Naive thymus-derived CD4-positive, alpha-beta T cell (primary cell): ENCODE measurements around the gene DOK1. TPM values are rescaled to one million over a fixed set of nuclear protein-coding genes. Genes with fewer than 3 reads are reported as not detected.

Experiments
- ATAC-seq: fragments of 150-1000 bp; cut with Tn5 transposase; 2 replicates; pipeline ENCODE4 v1.10.0; 2021; ENCODE audit warnings: mild to moderate bottlenecking, moderate library complexity
- CTCF ChIA-PET: fragments of 350-600 bp; sonication (Branson Sonifier 250); formaldehyde crosslinking; loops from one replicate; lab custom pipeline; 2021; ENCODE audit warnings: antibody characterized with exemption; lab: Charles Lee
- POLR2A ChIA-PET: fragments of 350-600 bp; sonication (Branson Sonifier 250); formaldehyde crosslinking; loops from one replicate; lab custom pipeline; 2021; ENCODE audit warnings: antibody characterized with exemption, inconsistent platforms; lab: Charles Lee
- DNase-seq, 9 donors: peaks; one replicate each; pipeline versions ENCODE4 v3.0.0 to v3.0.0-alpha.2; 2020 to 2022; ENCODE audit warnings: mixed read lengths in 1 of 9
- H3K27ac ChIP-seq: one replicate; pipeline ENCODE4 v1.7.0; 2013; ENCODE audit warnings: mild to moderate bottlenecking, low read depth, low read length, moderate library complexity
- H3K27me3 ChIP-seq, 2 donors: one replicate each; pipeline ENCODE4 v1.7.0; 2013; ENCODE audit warnings: low read length in 2 of 2, mild to moderate bottlenecking in 2 of 2, moderate library complexity in 2 of 2; ENCODE audit not compliant: control insufficient read depth in 2 of 2, insufficient read depth in 2 of 2
- H3K36me3 ChIP-seq, 3 experiments: 1 replicate in 2 of 3; 2 replicates in 1 of 3; pipeline ENCODE4 v1.7.0; 2013; ENCODE audit warnings: low read length in 3 of 3, mild to moderate bottlenecking in 3 of 3, moderate library complexity in 1 of 3; ENCODE audit not compliant: insufficient read depth in 3 of 3, control insufficient read depth in 2 of 3
- H3K4me1 ChIP-seq, 2 donors: one replicate each; pipeline ENCODE4 v1.7.0; 2013; ENCODE audit warnings: low read length in 2 of 2, mild to moderate bottlenecking in 2 of 2, moderate library complexity in 1 of 2; ENCODE audit not compliant: control insufficient read depth in 2 of 2, insufficient read depth in 2 of 2
- H3K4me3 ChIP-seq: 2 replicates; pipeline ENCODE4 v1.7.0; 2013; ENCODE audit warnings: mild to moderate bottlenecking, low read length
- H3K9me3 ChIP-seq, 3 experiments: 1 replicate in 2 of 3; 2 replicates in 1 of 3; pipeline ENCODE4 v1.7.0; 2013; ENCODE audit warnings: low read length in 3 of 3; ENCODE audit not compliant: control insufficient read depth in 2 of 3
- H3K27ac Mint-ChIP-seq, 9 donors: one replicate each; pipeline ENCODE4 v1.8.0; 2020 to 2022; ENCODE audit warnings: mixed read lengths in 9 of 9, mild to moderate bottlenecking in 8 of 9, moderate library complexity in 5 of 9, inconsistent platforms in 2 of 9
- H3K27me3 Mint-ChIP-seq, 5 donors: one replicate each; pipeline ENCODE4 v1.8.0; 2021 to 2022; ENCODE audit warnings: mixed read lengths in 5 of 5, mild to moderate bottlenecking in 1 of 5
- H3K36me3 Mint-ChIP-seq, 5 donors: one replicate each; pipeline ENCODE4 v1.8.0; 2020 to 2022; ENCODE audit warnings: mixed read lengths in 5 of 5, mild to moderate bottlenecking in 3 of 5, inconsistent platforms in 1 of 5
- H3K4me1 Mint-ChIP-seq, 7 donors: one replicate each; pipeline ENCODE4 v1.8.0; 2020 to 2022; ENCODE audit warnings: mixed read lengths in 7 of 7, mild to moderate bottlenecking in 3 of 7, inconsistent platforms in 1 of 7
- H3K4me3 Mint-ChIP-seq, 10 donors: one replicate each; pipeline ENCODE4 v1.8.0; 2020 to 2022; ENCODE audit warnings: mild to moderate bottlenecking in 10 of 10, mixed read lengths in 10 of 10, moderate library complexity in 6 of 10, inconsistent platforms in 2 of 10
- H3K9me3 Mint-ChIP-seq, 11 donors: one replicate each; pipeline ENCODE4 v1.8.0; 2020 to 2022; ENCODE audit warnings: mixed read lengths in 11 of 11, mild to moderate bottlenecking in 4 of 11, inconsistent platforms in 1 of 11, moderate library complexity in 1 of 11
- intact Hi-C, 2 donors: fragments of 100-400 bp; cut with micrococcal nuclease; formaldehyde crosslinking; loops; one replicate each; pipeline ENCODE4 v1.15.1; 2023
- polyA plus RNA-seq, 2 donors: library from polyadenylated mRNA; unstranded; fragments of 300-500 nt; fragmentation: Illumina TruSeq; gene quantifications; one replicate each; pipeline ENCODE4 v1.2.3, GENCODE V29; 2021
- total RNA-seq, 6 experiments: library from RNA in 5 of 6; stranded (reverse) in 5 of 6; gene quantifications; 1 replicate in 5 of 6; 2 replicates in 1 of 6; pipeline ENCODE4 v1.2.3 and lab custom pipeline; 2021 to 2026

Gene DOK1
- total and polyA plus RNA-seq, 7 experiments from 2014 or later, result 7.0 to 39.5 (median 24.2) TPM

GRCh38 chr2:74552914-74553811 is 1.4 kb upstream of the DOK1 start:
- intact Hi-C loops, result loop anchor here (5.0 to 10.0 kb wide), 2 partner anchors 99 to 1168 kb away; partner anchors contain the start of genes ALMS1 (in 1 of the 2) and SEMA4F (in 1 of the 2)
- H3K36me3 ChIP-seq, result peaks cover 0 to 3% (median 0%) of the 10 kb centered on the region in 3 experiments
- no peak for DNase-seq

DNA sequence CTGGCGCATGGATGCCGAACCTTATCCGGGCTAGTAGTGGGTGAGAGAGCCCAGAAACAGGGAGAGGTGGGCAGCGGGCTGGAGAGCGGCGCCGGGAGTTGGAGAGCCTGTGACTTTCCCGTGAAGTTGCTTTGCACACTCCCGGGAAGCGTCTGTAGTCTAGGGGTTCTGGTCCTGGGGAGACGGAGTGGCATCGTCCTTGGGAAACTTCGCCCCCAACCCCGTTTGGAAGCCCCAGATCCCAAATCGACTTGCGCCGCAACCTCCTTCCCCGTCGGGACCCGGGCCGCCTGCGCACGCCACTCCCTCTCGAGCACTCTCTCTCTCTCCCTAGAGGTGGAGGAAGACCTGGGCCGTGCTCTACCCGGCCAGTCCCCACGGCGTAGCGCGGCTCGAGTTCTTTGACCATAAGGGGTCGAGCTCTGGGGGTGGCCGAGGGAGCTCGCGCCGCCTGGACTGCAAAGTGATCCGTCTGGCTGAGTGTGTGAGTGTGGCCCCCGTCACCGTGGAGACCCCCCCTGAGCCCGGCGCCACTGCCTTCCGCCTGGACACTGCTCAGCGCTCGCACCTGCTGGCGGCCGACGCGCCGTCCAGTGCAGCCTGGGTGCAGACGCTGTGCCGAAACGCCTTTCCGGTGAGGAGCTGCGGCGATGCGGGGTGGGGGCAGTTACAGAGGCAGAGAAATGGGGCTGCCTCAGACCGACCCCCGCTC is 456 bp downstream of the DOK1 start:
- H3K4me3 Mint-ChIP-seq, result peak overlapping the region; percentile 85 to 96 (median 92)
- peak in 5 of 9 donors; percentile 29 to 60 (median 37) for DNase-seq
- CTCF ChIA-PET, result no interaction called here
- peaks cover 9 to 32% (median 16%) of the 10 kb centered on the region in 7 donors for H3K4me1 Mint-ChIP-seq
- no peaks in the 10 kb centered on the region for H3K9me3 Mint-ChIP-seq
- POLR2A ChIA-PET, result interaction anchor here (0.6 to 1.2 kb wide), 6 partner anchors 12 to 376 kb away, joined by 3 to 4 read pairs (median 3); partner anchors contain the start of genes AUP1, HTRA2 and MOB1A
- ATAC-seq, result peak; percentile 62
- peak overlapping the region; percentile 70 for H3K4me3 ChIP-seq
- peaks cover 12 to 20% (median 18%) of the 10 kb centered on the region in 5 donors for H3K27me3 Mint-ChIP-seq
- H3K9me3 ChIP-seq, result no peaks in the 10 kb centered on the region
- intact Hi-C loops, result loop anchor here (1.0 to 10.0 kb wide), 12 partner anchors 19 to 1170 kb away; partner anchors contain the start of genes AUP1 (in 2 of the 2), HTRA2 (in 2 of the 2), PCGF1 (in 2 of the 2) and SEMA4F (in 2 of the 2)
- peaks cover 7 to 10% of the 10 kb centered on the region in 2 donors for H3K4me1 ChIP-seq
- H3K27ac ChIP-seq, result peak overlapping the region; percentile 76
- peaks cover 0 to 3% (median 0%) of the 10 kb centered on the region in 3 experiments for H3K36me3 ChIP-seq
- H3K36me3 Mint-ChIP-seq, result peaks cover 0 to 4% (median 0%) of the 10 kb centered on the region in 5 donors
- H3K27ac Mint-ChIP-seq, result peak overlapping the region; percentile 62 to 95 (median 86)
- H3K27me3 ChIP-seq, result peaks cover 0 to under 1% of the 10 kb centered on the region in 2 donors

More at GRCh38 chr2:74552914-74553811, 1.4 kb upstream of the DOK1 start:
- H3K4me1 ChIP-seq, result peaks cover 7 to 23% of the 10 kb centered on the region in 2 donors
- POLR2A ChIA-PET, result interaction anchor here (0.9 to 1.0 kb wide), 3 partner anchors 20 to 26 kb away, joined by 3 read pairs; no protein-coding TSS in a partner anchor
- H3K36me3 Mint-ChIP-seq, result peaks cover 0 to 4% (median 0%) of the 10 kb centered on the region in 5 donors
- H3K4me3 Mint-ChIP-seq, result peak overlapping the region; percentile 62 to 89 (median 76)
- H3K27me3 ChIP-seq, result peaks cover 0 to 15% of the 10 kb centered on the region in 2 donors
- H3K4me1 Mint-ChIP-seq, result peaks cover 13 to 33% (median 22%) of the 10 kb centered on the region in 7 donors
- no peak overlapping the region for H3K27ac ChIP-seq
- no peaks in the 10 kb centered on the region for H3K9me3 ChIP-seq
- no peaks in the 10 kb centered on the region for H3K9me3 Mint-ChIP-seq
- no peak overlapping the region for H3K4me3 ChIP-seq
- CTCF ChIA-PET, result no interaction called here
- peaks cover 26 to 32% (median 29%) of the 10 kb centered on the region in 5 donors for H3K27me3 Mint-ChIP-seq
- ATAC-seq, result no peak
- H3K27ac Mint-ChIP-seq, result peak overlapping the region; percentile 44 to 89 (median 79)

GRCh38 chr2:74555610-74556103 is 1.1 kb downstream of the DOK1 start:
- H3K27ac ChIP-seq, result peak overlapping the region; percentile 76
- ChIA-PET CTCF (no interaction called here), POLR2A (interaction anchor here (0.6 to 1.2 kb wide), 5 partner anchors 11 to 377 kb away, joined by 3 to 4 read pairs (median 3); partner anchors contain the start of genes AUP1, HTRA2 and MOB1A)
- ATAC-seq (no peak), DNase-seq (no peak)
- H3K27ac Mint-ChIP-seq, result peak overlapping the region in 8 of 9 donors; percentile 62 to 95 (median 86)
- peak overlapping the region; percentile 70 for H3K4me3 ChIP-seq
- H3K36me3 Mint-ChIP-seq, result peaks cover 0 to 4% (median 0%) of the 10 kb centered on the region in 5 donors
- H3K36me3 ChIP-seq, result peaks cover 0 to 3% (median 0%) of the 10 kb centered on the region in 3 experiments
- H3K9me3 Mint-ChIP-seq, result no peaks in the 10 kb centered on the region
- peaks cover 6 to 19% (median 11%) of the 10 kb centered on the region in 5 donors for H3K27me3 Mint-ChIP-seq
- H3K9me3 ChIP-seq, result no peaks in the 10 kb centered on the region
- no peaks in the 10 kb centered on the region for H3K27me3 ChIP-seq
- intact Hi-C loops, result loop anchor here (1.0 to 10.0 kb wide), 5 partner anchors 31 to 1171 kb away; partner anchors contain the start of genes ALMS1 (in 1 of the 2), HK2 (in 1 of the 2) and PCGF1 (in 1 of the 2)
- peak overlapping the region; percentile 85 to 96 (median 92) for H3K4me3 Mint-ChIP-seq
- peaks cover 9 to 35% (median 18%) of the 10 kb centered on the region in 7 donors for H3K4me1 Mint-ChIP-seq
- peaks cover 7 to 10% of the 10 kb centered on the region in 2 donors for H3K4me1 ChIP-seq

DNA sequence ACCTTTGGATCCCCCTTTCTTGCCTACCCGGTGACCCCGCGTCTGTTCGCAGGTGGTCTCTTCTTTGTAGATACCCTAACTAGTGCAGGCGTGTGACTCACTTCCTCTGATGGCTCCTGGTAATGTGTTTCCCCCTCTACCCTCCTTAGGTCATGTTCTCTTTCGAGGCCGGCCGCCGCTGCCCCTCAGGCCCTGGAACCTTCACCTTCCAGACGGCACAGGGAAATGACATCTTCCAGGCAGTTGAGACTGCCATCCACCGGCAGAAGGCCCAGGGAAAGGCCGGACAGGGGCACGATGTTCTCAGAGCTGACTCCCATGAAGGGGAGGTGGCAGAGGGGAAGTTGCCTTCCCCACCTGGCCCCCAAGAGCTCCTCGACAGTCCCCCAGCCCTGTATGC is 1.6 kb downstream of the DOK1 start:
- ChIA-PET POLR2A (interaction anchor here (1.0 kb wide), 1 partner anchor 18 kb away, joined by 4 read pairs; no protein-coding TSS in a partner anchor), CTCF (interaction anchor here (0.7 to 2.0 kb wide), 2 partner anchors 32 to 73 kb away, joined by 3 to 5 read pairs; partner anchors contain the start of genes CCDC142 and TTC31)
- Mint-ChIP-seq H3K27ac (peak overlapping the region in 5 of 9 donors; percentile 38 to 75 (median 59)), H3K4me1 (peaks cover 9 to 35% (median 18%) of the 10 kb centered on the region in 7 donors), H3K9me3 (no peaks in the 10 kb centered on the region), H3K27me3 (peaks cover 4 to 15% (median 6%) of the 10 kb centered on the region in 5 donors), H3K4me3 (peak overlapping the region; percentile 59 to 96 (median 92)), H3K36me3 (peaks cover 0 to 4% (median 0%) of the 10 kb centered on the region in 5 donors)
- Histone ChIP-seq H3K36me3 (peaks cover 0 to 3% (median 0%) of the 10 kb centered on the region in 3 experiments), H3K9me3 (no peaks in the 10 kb centered on the region), H3K4me3 (no peak overlapping the region), H3K4me1 (peaks cover 7 to 10% of the 10 kb centered on the region in 2 donors), H3K27me3 (no peaks in the 10 kb centered on the region), H3K27ac (no peak overlapping the region)
- intact Hi-C loops, result loop anchor here in 1 of 2 donors (10.0 kb wide), 1 partner anchor 1171 kb away; the partner anchor contains the start of gene ALMS1
- no peak for DNase-seq
- ATAC-seq, result no peak

DNA sequence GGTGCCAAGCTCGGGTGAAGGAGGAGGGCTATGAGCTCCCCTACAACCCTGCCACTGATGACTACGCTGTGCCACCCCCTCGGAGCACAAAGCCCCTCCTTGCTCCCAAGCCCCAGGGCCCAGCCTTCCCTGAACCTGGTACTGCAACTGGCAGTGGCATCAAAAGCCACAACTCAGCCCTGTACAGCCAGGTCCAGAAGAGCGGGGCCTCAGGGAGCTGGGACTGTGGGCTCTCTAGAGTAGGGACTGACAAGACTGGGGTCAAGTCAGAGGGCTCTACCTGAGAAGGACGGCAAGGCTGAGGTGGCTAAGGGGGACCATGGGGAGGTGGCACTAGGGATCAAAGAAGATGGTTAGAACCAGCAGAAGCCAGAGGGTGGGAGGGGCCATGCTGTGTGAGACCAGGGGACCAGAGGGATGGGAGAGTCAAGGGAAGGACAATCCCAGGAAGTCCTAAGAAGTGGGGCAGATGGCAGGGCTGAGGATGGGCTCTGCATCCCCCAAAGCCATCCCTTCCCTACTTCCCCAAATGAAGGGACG is 2.4 kb downstream of the DOK1 start:
- H3K9me3 Mint-ChIP-seq, result no peaks in the 10 kb centered on the region
- no peak overlapping the region for H3K27ac ChIP-seq
- H3K4me3 ChIP-seq, result no peak overlapping the region
- peak overlapping the region in 4 of 9 donors; percentile 28 to 74 (median 50) for H3K27ac Mint-ChIP-seq
- H3K27me3 Mint-ChIP-seq, result peaks cover 0 to 14% (median 5%) of the 10 kb centered on the region in 5 donors
- peaks cover 0 to 4% (median 0%) of the 10 kb centered on the region in 5 donors for H3K36me3 Mint-ChIP-seq
- H3K4me1 ChIP-seq, result peaks cover 7 to 10% of the 10 kb centered on the region in 2 donors
- no peaks in the 10 kb centered on the region for H3K9me3 ChIP-seq
- H3K4me1 Mint-ChIP-seq, result peaks cover 9 to 41% (median 18%) of the 10 kb centered on the region in 7 donors
- no peaks in the 10 kb centered on the region for H3K27me3 ChIP-seq
- POLR2A ChIA-PET, result interaction anchor here (1.2 kb wide), 1 partner anchor 27 kb away, joined by 4 read pairs; the partner anchor contains the start of genes AUP1 and HTRA2
- ATAC-seq (no peak), DNase-seq (no peak)
- intact Hi-C loops, result loop anchor here in 1 of 2 donors (10.0 kb wide), 1 partner anchor 1172 kb away; the partner anchor contains the start of gene ALMS1
- H3K36me3 ChIP-seq, result peaks cover 0 to 3% (median 0%) of the 10 kb centered on the region in 3 experiments
- CTCF ChIA-PET, result interaction anchor here (0.7 to 2.0 kb wide), 2 partner anchors 31 to 74 kb away, joined by 3 to 5 read pairs; partner anchors contain the start of genes CCDC142 and TTC31
- H3K4me3 Mint-ChIP-seq, result peak overlapping the region in 4 of 10 donors; percentile 13 to 93 (median 66)
